IMR-90 (cell line): ENCODE measurements around the gene SLC25A25.

ENCODE experiments used
- CEBPB ChIP-seq: IDR thresholded peaks from 2 replicates; pipeline ENCODE4 v1.6.1; 2012; ENCODE audit warnings: low read depth, low read length, improper control_type of control experiment
- POLR2A ChIP-seq: IDR thresholded peaks from 2 replicates; pipeline ENCODE4 v1.6.1; 2012; ENCODE audit warnings: mild to moderate bottlenecking, low read depth, low read length
- RAD21 ChIP-seq: IDR thresholded peaks from 2 replicates; pipeline ENCODE4 v1.6.1; 2012; ENCODE audit warnings: low read length, improper control_type of control experiment
- RCOR1 ChIP-seq: IDR thresholded peaks from 2 replicates; pipeline ENCODE4 v1.6.1; 2012; ENCODE audit warnings: mild to moderate bottlenecking, low read length, improper control_type of control experiment; ENCODE audit not compliant: insufficient replicate concordance
- SMC3 ChIP-seq: fragments of 150-350 bp; IDR thresholded peaks from 2 replicates; pipeline ENCODE4 v1.6.1; 2016; ENCODE audit warnings: low read depth, mild to moderate bottlenecking, antibody characterized with exemption, low read length, moderate library complexity
- TF ChIP-seq, protein P1 (sequence below): conservative IDR thresholded peaks from 2 replicates; pipeline ENCODE4 v1.5.1; 2012; ENCODE audit warnings: mild to moderate bottlenecking, low read depth, low read length, improper control_type of control experiment

- TF ChIP-seq, protein P1, sequence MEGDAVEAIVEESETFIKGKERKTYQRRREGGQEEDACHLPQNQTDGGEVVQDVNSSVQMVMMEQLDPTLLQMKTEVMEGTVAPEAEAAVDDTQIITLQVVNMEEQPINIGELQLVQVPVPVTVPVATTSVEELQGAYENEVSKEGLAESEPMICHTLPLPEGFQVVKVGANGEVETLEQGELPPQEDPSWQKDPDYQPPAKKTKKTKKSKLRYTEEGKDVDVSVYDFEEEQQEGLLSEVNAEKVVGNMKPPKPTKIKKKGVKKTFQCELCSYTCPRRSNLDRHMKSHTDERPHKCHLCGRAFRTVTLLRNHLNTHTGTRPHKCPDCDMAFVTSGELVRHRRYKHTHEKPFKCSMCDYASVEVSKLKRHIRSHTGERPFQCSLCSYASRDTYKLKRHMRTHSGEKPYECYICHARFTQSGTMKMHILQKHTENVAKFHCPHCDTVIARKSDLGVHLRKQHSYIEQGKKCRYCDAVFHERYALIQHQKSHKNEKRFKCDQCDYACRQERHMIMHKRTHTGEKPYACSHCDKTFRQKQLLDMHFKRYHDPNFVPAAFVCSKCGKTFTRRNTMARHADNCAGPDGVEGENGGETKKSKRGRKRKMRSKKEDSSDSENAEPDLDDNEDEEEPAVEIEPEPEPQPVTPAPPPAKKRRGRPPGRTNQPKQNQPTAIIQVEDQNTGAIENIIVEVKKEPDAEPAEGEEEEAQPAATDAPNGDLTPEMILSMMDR, result no peak
- TF ChIP-seq RCOR1 (no peak), RAD21 (no peak), POLR2A (no peak), SMC3 (no peak), CEBPB (no peak)
Measured at GRCh38 chr9:128091571-128091970, 23.5 kb downstream of the SLC25A25 start.
